ENCODE data around the gene IGF1R. TPM values are rescaled to one million over a fixed set of nuclear protein-coding genes. Genes with fewer than 3 reads are reported as not detected.

Gene IGF1R
- total RNA-seq, 1 experiment from 2014 or later: 16.3 TPM

DNA sequence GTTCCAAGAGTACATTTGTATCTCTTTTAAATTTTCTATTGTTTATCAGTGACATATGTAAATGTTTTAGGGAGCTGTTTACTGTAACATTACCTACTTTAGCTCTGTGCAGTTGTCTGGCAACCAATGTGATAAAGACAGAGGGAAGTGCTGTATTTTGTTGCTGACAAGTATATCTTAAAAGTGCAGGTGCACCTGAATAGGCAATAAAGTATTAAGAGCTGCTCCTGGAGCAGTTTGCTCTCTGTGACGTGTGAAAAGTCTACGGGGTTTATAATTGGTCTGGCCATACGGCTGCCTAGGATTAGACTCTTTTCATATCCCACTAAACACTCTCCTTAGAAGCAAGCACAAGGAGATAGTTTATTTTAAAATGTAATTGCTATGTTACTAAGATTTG is 178.3 kb downstream of the IGF1R start:
- Histone ChIP-seq H3K4me3 (replicated peaks in 1 of 2; ENCODE audit: low read depth in 1 of 2, low read length in 2 of 2) (no peak overlapping the region), H3K9ac (ENCODE audit: low read length) (no peak overlapping the region), H3K79me2 (ENCODE audit: insufficient read depth, low read length) (no peaks in the 10 kb centered on the region), H3K9me3 (ENCODE audit: control insufficient read depth in 1 of 2, insufficient read depth in 1 of 2, low read depth in 1 of 2, low read length in 2 of 2) (peaks cover 0 to 8% of the 10 kb centered on the region in 2 experiments; a peak in 1 of 4 replicates), H3K4me1 (ENCODE audit: control insufficient read depth in 1 of 2, insufficient read depth in 2 of 2, low read length in 2 of 2) (no peaks in the 10 kb centered on the region; a peak in 1 of 4 replicates), H2AFZ (ENCODE audit: low read depth, low read length, poor library complexity, severe bottlenecking) (no peak overlapping the region), H4K20me1 (ENCODE audit: insufficient read depth) (no peaks in the 10 kb centered on the region), H3K36me3 (ENCODE audit: control insufficient read depth in 1 of 2, insufficient read depth in 2 of 2, low read length in 2 of 2) (no peaks in the 10 kb centered on the region), H3K9me2 (ENCODE audit: insufficient read depth) (no peaks in the 10 kb centered on the region), H3K27me3 (ENCODE audit: insufficient read depth, low read length) (no peaks in the 10 kb centered on the region), H3K4me2 (ENCODE audit: low read length) (no peak overlapping the region), H3K27ac (ENCODE audit: low read depth, low read length) (no peak overlapping the region)
- DNase-seq (ENCODE audit: low read depth, low spot score) (no peak), ATAC-seq (no peak)
- CTCF ChIA-PET: no interaction called here
- POLR2A ChIA-PET: no interaction called here
- RAD21 ChIA-PET (ENCODE audit: low non-redundant PET in 1 of 2, low total read pairs in 2 of 2, uncharacterized antibody in 2 of 2, unreplicated experiment in 2 of 2): no interaction called here
- intact Hi-C loops (cut with micrococcal nuclease): no loop called here
- no TSS peak for BruUV-seq (replicated peaks)
- no peak for TF ChIP-seq SRF (IDR thresholded peaks at IDR 0.05; ENCODE audit: low read depth)
- no peak for TF ChIP-seq EZH2phosphoT487 (IDR thresholded peaks at IDR 0.05; ENCODE audit: borderline replicate concordance)
- TF ChIP-seq ELF1 (IDR thresholded peaks at IDR 0.05; ENCODE audit: borderline replicate concordance, low read depth): no peak
- TF ChIP-seq POLR2A (IDR thresholded peaks at IDR 0.05; ENCODE audit: borderline replicate concordance, extremely low read depth, insufficient read depth, insufficient read length): no peak
- no peak for TF ChIP-seq SP1 (IDR thresholded peaks at IDR 0.05; ENCODE audit: low read depth)
- TF ChIP-seq EZH2 (IDR thresholded peaks at IDR 0.05): no peak
- no peak for TF ChIP-seq JUND (IDR thresholded peaks at IDR 0.05)
- no peak for TF ChIP-seq TCF7L2 (IDR thresholded peaks at IDR 0.05; ENCODE audit: borderline replicate concordance, extremely low read depth, insufficient read depth, insufficient read length)
- no peak for TF ChIP-seq EGR1 (IDR thresholded peaks at IDR 0.05; ENCODE audit: low read depth)
- TF ChIP-seq ZNF274 (IDR thresholded peaks at IDR 0.05; ENCODE audit: low read depth, low read length): no peak
- TF ChIP-seq FOSL1 (IDR thresholded peaks at IDR 0.05; ENCODE audit: low read depth): no peak
- TF ChIP-seq RAD21 (IDR thresholded peaks at IDR 0.05; ENCODE audit: low read depth): no peak
- TF ChIP-seq YY1 (IDR thresholded peaks at IDR 0.05; ENCODE audit: extremely low read depth, insufficient replicate concordance, low read depth, low read length): no peak
- TF ChIP-seq, protein P1, sequence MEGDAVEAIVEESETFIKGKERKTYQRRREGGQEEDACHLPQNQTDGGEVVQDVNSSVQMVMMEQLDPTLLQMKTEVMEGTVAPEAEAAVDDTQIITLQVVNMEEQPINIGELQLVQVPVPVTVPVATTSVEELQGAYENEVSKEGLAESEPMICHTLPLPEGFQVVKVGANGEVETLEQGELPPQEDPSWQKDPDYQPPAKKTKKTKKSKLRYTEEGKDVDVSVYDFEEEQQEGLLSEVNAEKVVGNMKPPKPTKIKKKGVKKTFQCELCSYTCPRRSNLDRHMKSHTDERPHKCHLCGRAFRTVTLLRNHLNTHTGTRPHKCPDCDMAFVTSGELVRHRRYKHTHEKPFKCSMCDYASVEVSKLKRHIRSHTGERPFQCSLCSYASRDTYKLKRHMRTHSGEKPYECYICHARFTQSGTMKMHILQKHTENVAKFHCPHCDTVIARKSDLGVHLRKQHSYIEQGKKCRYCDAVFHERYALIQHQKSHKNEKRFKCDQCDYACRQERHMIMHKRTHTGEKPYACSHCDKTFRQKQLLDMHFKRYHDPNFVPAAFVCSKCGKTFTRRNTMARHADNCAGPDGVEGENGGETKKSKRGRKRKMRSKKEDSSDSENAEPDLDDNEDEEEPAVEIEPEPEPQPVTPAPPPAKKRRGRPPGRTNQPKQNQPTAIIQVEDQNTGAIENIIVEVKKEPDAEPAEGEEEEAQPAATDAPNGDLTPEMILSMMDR (IDR thresholded peaks at IDR 0.05 in 2 of 3, conservative IDR thresholded peaks at IDR 0.05 in 1 of 3; ENCODE audit: borderline replicate concordance in 1 of 3, insufficient read depth in 1 of 3, low read depth in 2 of 3, low read length in 2 of 3): no peak
- TF ChIP-seq SIN3A (IDR thresholded peaks at IDR 0.05; ENCODE audit: low read depth): no peak
- TF ChIP-seq CEBPB (IDR thresholded peaks at IDR 0.05; ENCODE audit: low read depth): no peak
- TF ChIP-seq, protein P2, sequence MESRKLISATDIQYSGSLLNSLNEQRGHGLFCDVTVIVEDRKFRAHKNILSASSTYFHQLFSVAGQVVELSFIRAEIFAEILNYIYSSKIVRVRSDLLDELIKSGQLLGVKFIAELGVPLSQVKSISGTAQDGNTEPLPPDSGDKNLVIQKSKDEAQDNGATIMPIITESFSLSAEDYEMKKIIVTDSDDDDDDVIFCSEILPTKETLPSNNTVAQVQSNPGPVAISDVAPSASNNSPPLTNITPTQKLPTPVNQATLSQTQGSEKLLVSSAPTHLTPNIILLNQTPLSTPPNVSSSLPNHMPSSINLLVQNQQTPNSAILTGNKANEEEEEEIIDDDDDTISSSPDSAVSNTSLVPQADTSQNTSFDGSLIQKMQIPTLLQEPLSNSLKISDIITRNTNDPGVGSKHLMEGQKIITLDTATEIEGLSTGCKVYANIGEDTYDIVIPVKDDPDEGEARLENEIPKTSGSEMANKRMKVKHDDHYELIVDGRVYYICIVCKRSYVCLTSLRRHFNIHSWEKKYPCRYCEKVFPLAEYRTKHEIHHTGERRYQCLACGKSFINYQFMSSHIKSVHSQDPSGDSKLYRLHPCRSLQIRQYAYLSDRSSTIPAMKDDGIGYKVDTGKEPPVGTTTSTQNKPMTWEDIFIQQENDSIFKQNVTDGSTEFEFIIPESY (IDR thresholded peaks at IDR 0.05; ENCODE audit: extremely low read depth, insufficient replicate concordance, low read length): no peak
- no peak for TF ChIP-seq MAX (IDR thresholded peaks at IDR 0.05)
